Subcutaneous abdominal adipose tissue (tissue), 5 donors: ENCODE results near the gene RNF113B.

Experiments
- H3K27ac ChIP-seq: one replicate; pipeline ENCODE4 v1.7.0; 2013; ENCODE audit warnings: low read depth, mild to moderate bottlenecking, inconsistent platforms, low read length, moderate library complexity
- H3K27me3 ChIP-seq, 5 donors: one replicate each; pipeline ENCODE4 v1.7.0; 2013; ENCODE audit warnings: low read length in 5 of 5, inconsistent platforms in 1 of 5; ENCODE audit not compliant: control insufficient read depth in 5 of 5, insufficient read depth in 4 of 5
- H3K36me3 ChIP-seq, 5 donors: one replicate each; pipeline ENCODE4 v1.7.0; 2013; ENCODE audit warnings: low read length in 5 of 5; ENCODE audit not compliant: control insufficient read depth in 5 of 5, insufficient read depth in 5 of 5
- H3K4me1 ChIP-seq, 5 donors: one replicate each; pipeline ENCODE4 v1.7.0; 2013; ENCODE audit warnings: low read length in 5 of 5, mild to moderate bottlenecking in 3 of 5, moderate library complexity in 1 of 5; ENCODE audit not compliant: control insufficient read depth in 5 of 5, insufficient read depth in 5 of 5
- H3K4me3 ChIP-seq, 5 donors: one replicate each; pipeline ENCODE4 v1.7.0; 2013; ENCODE audit warnings: low read length in 5 of 5, low read depth in 1 of 5
- H3K9ac ChIP-seq, 5 donors: one replicate each; pipeline ENCODE4 v1.7.0; 2013; ENCODE audit warnings: low read length in 5 of 5, mild to moderate bottlenecking in 4 of 5, moderate library complexity in 3 of 5
- H3K9me3 ChIP-seq, 5 donors: one replicate each; pipeline ENCODE4 v1.7.0; 2013; ENCODE audit warnings: low read length in 5 of 5; ENCODE audit not compliant: control insufficient read depth in 5 of 5
- donor health status: healthy.
- donor health status: healthy.
- donor health status: healthy.
- donor health status: healthy.
- donor health status: healthy.

RNF113B gene

DNA sequence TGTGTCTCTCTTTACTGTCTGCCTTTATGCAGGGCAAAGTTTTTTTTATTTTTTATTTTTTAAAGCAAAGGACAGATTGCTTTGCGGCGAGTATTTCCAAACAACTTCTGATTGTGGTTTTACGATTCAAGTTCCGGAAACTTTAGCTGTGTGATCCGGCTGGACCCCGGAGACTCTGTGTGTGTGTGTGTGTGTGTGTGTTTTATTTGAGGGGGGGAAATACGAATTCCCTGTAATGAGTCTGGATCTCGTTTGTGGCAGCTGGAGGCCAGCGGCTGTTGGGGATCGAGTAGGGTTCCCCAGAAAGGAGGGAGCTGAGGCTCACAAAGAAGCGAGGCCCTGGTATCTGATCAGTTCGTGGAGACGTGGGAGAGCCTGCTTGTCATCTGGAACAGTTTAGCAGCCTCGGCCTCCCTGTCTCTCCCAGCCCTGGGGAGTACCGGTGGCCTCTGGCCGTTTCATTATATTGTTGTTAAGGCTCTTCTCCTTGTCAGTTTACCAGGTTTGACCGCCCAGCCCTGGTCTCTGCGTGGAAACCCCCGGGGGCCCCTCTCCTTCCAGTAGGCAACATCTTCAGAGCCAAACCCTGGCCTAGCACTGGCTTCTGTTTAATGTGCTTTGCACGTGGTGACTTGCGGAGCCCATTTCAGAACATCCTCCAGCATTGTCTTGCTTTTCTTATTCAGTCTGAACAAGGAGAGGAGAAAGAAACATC is 32.9 kb downstream of the RNF113B start:
- Histone ChIP-seq H3K27me3 (no peaks in the 10 kb centered on the region), H3K36me3 (no peaks in the 10 kb centered on the region), H3K27ac (peak overlapping the region; percentile 46), H3K4me3 (peak overlapping the region; percentile 72 to 79 (median 72)), H3K9me3 (no peaks in the 10 kb centered on the region), H3K9ac (peak overlapping the region; percentile 70 to 76 (median 72)), H3K4me1 (peaks cover 0 to 26% (median 23%) of the 10 kb centered on the region in 5 donors)

DNA sequence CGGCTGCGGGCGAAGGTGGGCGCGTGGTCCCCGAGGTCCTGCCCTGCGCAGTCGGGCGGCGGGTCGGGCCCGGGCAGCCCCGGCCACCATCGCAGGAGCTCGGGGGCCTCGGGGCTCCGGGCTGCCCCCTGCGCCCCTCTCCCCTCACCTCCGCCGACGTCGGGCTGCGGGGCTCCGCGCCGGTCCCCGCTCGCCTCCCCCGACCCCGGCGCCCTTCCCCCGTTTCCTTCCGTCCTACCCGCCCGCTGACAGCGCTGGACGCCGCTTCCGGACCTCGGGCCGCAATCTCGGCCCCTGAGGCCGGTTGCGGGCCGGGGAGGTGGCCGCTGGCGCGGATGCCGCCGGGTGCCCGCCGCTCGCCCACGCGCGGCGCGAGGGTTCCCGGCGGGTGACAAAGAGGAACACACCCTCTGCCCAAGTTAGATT is 33.5 kb downstream of the RNF113B start:
- H3K4me1 ChIP-seq, result peaks cover 0 to 26% (median 23%) of the 10 kb centered on the region in 5 donors
- H3K4me3 ChIP-seq, result peak overlapping the region; percentile 72 to 79 (median 72)
- H3K27me3 ChIP-seq, result no peaks in the 10 kb centered on the region
- H3K9ac ChIP-seq, result peak overlapping the region in 4 of 5 donors; percentile 70 to 72 (median 72)
- H3K9me3 ChIP-seq, result no peaks in the 10 kb centered on the region
- H3K27ac ChIP-seq, result no peak overlapping the region
- no peaks in the 10 kb centered on the region for H3K36me3 ChIP-seq

GRCh38 chr13:98143157-98143553 is 33.9 kb downstream of the RNF113B start:
- peak overlapping the region in 2 of 5 donors; percentile 51 to 70 for H3K9ac ChIP-seq

GRCh38 chr13:98142380-98143156 is 34.5 kb downstream of the RNF113B start, which contains the start of gene FARP1:
FARP1 (plus strand) TSS chr13:98143094; CDS start chr13:98213243, 70,149 bp downstream.
- Histone ChIP-seq H3K27me3 (no peaks in the 10 kb centered on the region), H3K36me3 (no peaks in the 10 kb centered on the region)

More at GRCh38 chr13:98143157-98143553, 33.9 kb downstream of the RNF113B start:
- H3K36me3 ChIP-seq, result no peaks in the 10 kb centered on the region
- no peaks in the 10 kb centered on the region for H3K9me3 ChIP-seq
- peak overlapping the region in 4 of 5 donors; percentile 72 to 79 (median 72) for H3K4me3 ChIP-seq
- H3K27ac ChIP-seq, result no peak overlapping the region
- H3K27me3 ChIP-seq, result no peaks in the 10 kb centered on the region
- H3K4me1 ChIP-seq, result peaks cover 0 to 26% (median 23%) of the 10 kb centered on the region in 5 donors

DNA sequence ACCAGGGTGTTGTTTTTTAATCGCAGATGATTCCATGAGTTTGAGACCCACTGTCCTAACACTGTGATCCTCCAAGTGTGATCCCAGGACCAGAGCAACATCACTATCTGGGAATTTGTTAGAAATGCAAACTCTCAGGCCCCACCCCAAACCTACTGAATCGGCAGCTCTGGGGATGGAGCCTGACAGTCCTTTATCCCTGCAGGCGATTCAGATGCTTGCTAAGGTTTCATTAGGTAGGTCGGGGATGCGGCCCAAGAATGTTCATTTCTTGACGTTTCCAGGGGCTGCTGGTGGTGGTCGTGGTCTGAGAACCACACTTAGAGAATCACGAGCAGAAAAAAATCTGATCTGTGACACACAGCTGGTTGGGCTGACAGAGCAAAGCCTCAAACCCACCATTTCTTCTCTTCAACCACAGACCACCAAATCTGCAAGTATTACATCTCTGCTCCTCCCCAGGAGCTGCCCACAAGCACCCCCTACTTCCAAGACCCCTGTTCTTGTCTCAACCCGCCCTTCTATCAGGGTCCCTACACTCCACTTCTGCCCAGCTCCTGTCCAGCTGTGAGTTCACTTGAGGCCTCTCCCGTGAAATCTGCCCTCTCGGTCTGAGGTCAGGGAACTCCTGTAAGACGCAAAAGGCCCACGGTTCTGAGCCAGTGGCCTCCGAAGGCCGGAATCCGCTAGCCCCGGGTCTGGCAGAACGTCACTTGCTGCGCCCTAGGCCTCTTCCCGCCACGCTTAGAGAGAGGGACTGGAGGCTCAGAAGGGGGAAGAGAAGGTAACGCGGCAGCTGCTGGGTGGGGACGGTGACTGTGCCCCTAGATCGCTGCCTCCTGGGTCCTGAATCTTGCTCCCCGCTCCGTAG is 35.3 kb downstream of the RNF113B start:
- Histone ChIP-seq H3K9ac (peak overlapping the region in 3 of 5 donors; percentile 51 to 71 (median 59)), H3K27me3 (no peaks in the 10 kb centered on the region), H3K9me3 (no peaks in the 10 kb centered on the region), H3K27ac (no peak overlapping the region), H3K36me3 (no peaks in the 10 kb centered on the region), H3K4me3 (peak overlapping the region; percentile 52 to 83 (median 72)), H3K4me1 (peaks cover 0 to 26% (median 23%) of the 10 kb centered on the region in 5 donors)

More at GRCh38 chr13:98142380-98143156, 34.5 kb downstream of the RNF113B start, which contains the start of gene FARP1:
- peak within 1 kb of the TSS; percentile 46 for H3K27ac ChIP-seq
- peak within 1 kb of the TSS; percentile 70 to 76 (median 72) for H3K9ac ChIP-seq
- peaks cover 0 to 26% (median 23%) of the 10 kb centered on the region in 5 donors for H3K4me1 ChIP-seq
- H3K9me3 ChIP-seq, result no peaks in the 10 kb centered on the region
- H3K4me3 ChIP-seq, result peak within 1 kb of the TSS; percentile 72 to 83 (median 73)

DNA sequence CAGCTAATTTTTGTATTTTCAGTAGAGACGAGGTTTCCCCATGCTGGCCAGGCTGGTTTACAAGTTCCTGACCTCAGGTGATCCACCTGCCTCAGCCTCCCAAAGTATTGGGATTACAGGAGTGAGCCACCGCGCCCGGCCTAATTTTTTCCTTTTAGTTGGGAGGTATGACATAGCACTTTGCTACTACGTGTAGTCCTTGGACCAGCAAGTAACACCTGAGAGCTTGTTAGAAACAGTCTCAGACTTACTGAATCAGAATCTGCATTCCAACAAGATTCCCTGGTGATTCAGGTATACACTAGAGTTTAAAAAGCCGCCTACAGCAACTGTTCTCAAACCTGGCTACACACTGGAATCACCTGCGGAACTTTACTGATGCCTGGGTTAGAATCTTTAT is 36.0 kb downstream of the RNF113B start:
- Histone ChIP-seq H3K27me3 (no peaks in the 10 kb centered on the region), H3K4me3 (no peak overlapping the region), H3K4me1 (peaks cover 0 to 26% (median 23%) of the 10 kb centered on the region in 5 donors), H3K36me3 (no peaks in the 10 kb centered on the region), H3K27ac (no peak overlapping the region), H3K9me3 (no peaks in the 10 kb centered on the region), H3K9ac (no peak overlapping the region)

DNA sequence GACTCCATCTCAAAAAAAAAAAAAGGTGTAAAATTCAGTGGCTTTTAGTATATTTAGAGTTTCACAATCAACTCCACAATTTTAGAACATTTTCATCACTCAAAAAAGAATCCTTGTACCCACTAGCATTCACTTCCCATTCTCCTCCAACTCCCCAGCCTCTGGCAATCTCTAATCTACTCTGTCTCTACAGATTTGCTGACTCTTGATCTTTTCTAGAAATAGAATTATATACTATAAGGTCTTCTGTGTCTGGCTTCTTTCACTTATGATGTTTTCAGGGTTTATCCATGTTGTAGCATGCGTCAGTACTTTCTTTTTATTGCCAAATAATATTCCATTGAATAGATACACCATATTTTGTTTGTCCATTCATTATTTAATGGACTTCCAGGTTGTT is 42.2 kb downstream of the RNF113B start:
- peaks cover 0 to 4% (median 0%) of the 10 kb centered on the region in 5 donors for H3K27me3 ChIP-seq
- H3K27ac ChIP-seq, result no peak overlapping the region
- H3K4me1 ChIP-seq, result peaks cover 0 to 5% (median 0%) of the 10 kb centered on the region in 5 donors
- no peak overlapping the region for H3K9ac ChIP-seq
- H3K4me3 ChIP-seq, result no peak overlapping the region
- H3K36me3 ChIP-seq, result no peaks in the 10 kb centered on the region
- H3K9me3 ChIP-seq, result no peaks in the 10 kb centered on the region

GRCh38 chr13:98133946-98134345 is 43.1 kb downstream of the RNF113B start:
- Histone ChIP-seq H3K4me3 (no peak overlapping the region), H3K9ac (no peak overlapping the region), H3K27me3 (peaks cover 0 to 4% (median 0%) of the 10 kb centered on the region in 5 donors), H3K9me3 (no peaks in the 10 kb centered on the region), H3K27ac (no peak overlapping the region), H3K36me3 (no peaks in the 10 kb centered on the region), H3K4me1 (peaks cover 0 to 5% (median 0%) of the 10 kb centered on the region in 5 donors)

GRCh38 chr13:98129059-98129746 is 47.9 kb downstream of the RNF113B start:
- Histone ChIP-seq H3K27me3 (peaks cover 0 to 4% (median 0%) of the 10 kb centered on the region in 5 donors), H3K9me3 (peaks cover 0 to 7% (median 0%) of the 10 kb centered on the region in 5 donors)

More at GRCh38 chr13:98129059-98129746, 47.9 kb downstream of the RNF113B start:
- H3K9ac ChIP-seq, result no peak overlapping the region
- no peak overlapping the region for H3K4me3 ChIP-seq
- no peak overlapping the region for H3K27ac ChIP-seq
- peaks cover 0 to 5% (median 0%) of the 10 kb centered on the region in 5 donors for H3K4me1 ChIP-seq
- no peaks in the 10 kb centered on the region for H3K36me3 ChIP-seq
